GM11168 (cell line): ENCODE data around the gene CTNND2.

Experiments
- in situ Hi-C: fragments of 300-500 bp; cut with MboI; formaldehyde crosslinking; loops from one replicate; pipeline ENCODE4 v1.12.0; 2022; ENCODE audit warnings: low sequenced_read_pairs; ENCODE audit not compliant: unreplicated experiment

CTNND2 gene

GRCh38 chr5:11904265-11904906, at the start of gene CTNND2:
CTNND2 (minus strand) TSS chr5:11904446; CDS start chr5:11903853, 593 bp downstream.
- in situ Hi-C loops, result no loop called here

GRCh38 chr5:11946317-11946716, 42.1 kb upstream of the CTNND2 start:
- in situ Hi-C loops, result no loop called here

GRCh38 chr5:11941566-11941965, 37.3 kb upstream of the CTNND2 start:
- in situ Hi-C loops, result no loop called here

GRCh38 chr5:11931638-11932037, 27.4 kb upstream of the CTNND2 start:
- in situ Hi-C loops, result no loop called here

GRCh38 chr5:11928909-11929308, 24.7 kb upstream of the CTNND2 start:
- in situ Hi-C loops, result no loop called here

GRCh38 chr5:11925701-11926100, 21.5 kb upstream of the CTNND2 start:
- in situ Hi-C loops, result no loop called here

GRCh38 chr5:11922394-11922793, 18.1 kb upstream of the CTNND2 start:
- in situ Hi-C loops, result no loop called here

- in situ Hi-C loops, result no loop called here
Observed at GRCh38 chr5:11918463-11919045, 14.3 kb upstream of the CTNND2 start.

GRCh38 chr5:11909471-11909870, 5.2 kb upstream of the CTNND2 start:
- in situ Hi-C loops, result no loop called here

GRCh38 chr5:11906497-11906896, 2.3 kb upstream of the CTNND2 start:
- in situ Hi-C loops, result no loop called here

GRCh38 chr5:11905206-11905605, 960 bp upstream of the CTNND2 start:
- in situ Hi-C loops, result no loop called here

GRCh38 chr5:11903614-11904264, 507 bp downstream of the CTNND2 start:
- in situ Hi-C loops, result no loop called here

- in situ Hi-C loops, result no loop called here
Observed at GRCh38 chr5:11903121-11903613, 1.1 kb downstream of the CTNND2 start.

GRCh38 chr5:11902201-11902619, 2.0 kb downstream of the CTNND2 start:
- in situ Hi-C loops, result no loop called here

GRCh38 chr5:11898787-11899186, 5.5 kb downstream of the CTNND2 start:
- in situ Hi-C loops, result no loop called here

GRCh38 chr5:11897781-11898180, 6.5 kb downstream of the CTNND2 start:
- in situ Hi-C loops, result no loop called here

GRCh38 chr5:11894992-11895391, 9.3 kb downstream of the CTNND2 start:
- in situ Hi-C loops, result no loop called here

- in situ Hi-C loops, result no loop called here
Observed at GRCh38 chr5:11892832-11893231, 11.4 kb downstream of the CTNND2 start.

GRCh38 chr5:11890777-11891176, 13.5 kb downstream of the CTNND2 start:
- in situ Hi-C loops, result no loop called here

- in situ Hi-C loops, result no loop called here
Observed at GRCh38 chr5:11888221-11888620, 16.0 kb downstream of the CTNND2 start.

GRCh38 chr5:11878814-11879213, 25.4 kb downstream of the CTNND2 start:
- in situ Hi-C loops, result no loop called here
